ENCODE results near the gene MPPED2.

DNA sequence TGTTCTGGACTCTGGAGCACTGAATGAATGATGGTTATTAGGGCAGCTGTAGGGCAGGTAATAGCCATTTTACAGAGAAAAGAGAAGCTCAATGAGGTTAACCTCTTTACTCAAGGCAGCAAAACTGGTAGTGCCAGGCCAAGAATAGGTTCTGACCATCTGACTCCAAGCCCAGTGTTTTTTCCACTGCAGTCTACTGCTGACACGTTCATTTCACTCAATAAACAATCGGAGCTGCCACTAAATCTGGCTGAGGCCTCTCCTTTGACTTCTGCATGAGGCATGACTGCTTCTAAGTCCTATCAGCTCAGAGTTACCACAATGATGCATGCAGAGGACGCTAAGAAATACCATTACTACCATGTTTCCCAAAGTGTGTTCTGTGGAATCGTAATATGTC lies 145.6 kb downstream of the MPPED2 start:
- TF ChIP-seq CTCF (IDR thresholded peaks at IDR 0.05; ENCODE audit: low read depth, low read length) = no peak
- TF ChIP-seq EZH2phosphoT487 (IDR thresholded peaks at IDR 0.05; ENCODE audit: low read depth) = no peak

All from OCI-LY3 (cell line).